Transverse colon (tissue), 4 donors: ENCODE results near the gene ABCC11. TPM values are rescaled to one million over a fixed set of nuclear protein-coding genes. Genes with fewer than 3 reads are reported as not detected.

Source experiments
- DNase-seq: peaks from one replicate; pipeline ENCODE4 v3.0.0-alpha.2; 2019
- H3K27ac ChIP-seq, 4 donors: fragments of 200-600 bp; sonication (generic); 2 replicates each; pipeline ENCODE4 v1.5.1; 2016 to 2018; ENCODE audit warnings: inconsistent platforms in 4 of 4
- H3K27me3 ChIP-seq: fragments of 200-600 bp; sonication (generic); 2 replicates; pipeline ENCODE4 v1.5.1; 2017; ENCODE audit warnings: inconsistent platforms
- H3K36me3 ChIP-seq, 4 donors: fragments of 200-600 bp; sonication (generic); 2 replicates each; pipeline ENCODE4 v1.5.1; 2017 to 2019; ENCODE audit warnings: inconsistent platforms in 4 of 4
- H3K4me1 ChIP-seq, 4 donors: fragments of 200-600 bp; sonication (generic); 2 replicates each; pipeline ENCODE4 v1.5.1; 2017 to 2020; ENCODE audit warnings: inconsistent platforms in 4 of 4
- H3K4me3 ChIP-seq, 4 donors: fragments of 200-600 bp; sonication (generic); 1 replicate in 1 of 4; 2 replicates in 3 of 4; pipeline versions ENCODE4 v1.5.1 to v1.6.1; 2017 to 2019; ENCODE audit warnings: inconsistent platforms in 4 of 4
- H3K9me3 ChIP-seq, 2 donors: fragments of 200-600 bp; sonication (generic); 2 replicates each; pipeline ENCODE4 v1.5.1; 2017 to 2019; ENCODE audit warnings: inconsistent platforms in 2 of 2
- EP300 ChIP-seq: sonication (generic); formaldehyde crosslinking; IDR thresholded peaks from one replicate; pipeline ENCODE4 v1.6.1; 2017; ENCODE audit warnings: antibody characterized with exemption, low read depth
- POLR2A ChIP-seq: fragments of 450-650 bp; IDR thresholded peaks from one replicate; pipeline ENCODE4 v1.6.1; 2016; ENCODE audit warnings: antibody characterized with exemption, mild to moderate bottlenecking, moderate library complexity
- POLR2AphosphoS5 ChIP-seq, 3 donors: sonication (generic); formaldehyde crosslinking; IDR thresholded peaks; one replicate each; pipeline ENCODE4 v1.6.1; 2016; ENCODE audit warnings: antibody characterized with exemption in 3 of 3
- WGBS, 2 donors: methylation state at CpG; one replicate each; pipeline ENCODE4 v1.1.5; 2018; ENCODE audit warnings: low coverage in 1 of 2; 5-methylcytosine and 5-hydroxymethylcytosine counted together
- in situ Hi-C, 4 donors: fragments of 200-750 bp; cut with MboI; loops; one replicate each; pipeline versions ENCODE4 v1.15.0 to v1.15.1; 2017; ENCODE audit warnings: low sequenced_read_pairs in 3 of 4, low pct_ligation_motif_present in 1 of 4, low pct_unique_long_range_greater_than_20kb in 1 of 4
- intact Hi-C: fragments of 100-400 bp; cut with DNase I; formaldehyde crosslinking; loops from one replicate; pipeline ENCODE4 v1.15.1; 2023; ENCODE audit warnings: low total_unique reads
- total RNA-seq, 4 donors: library from RNA; depleted of rRNA; stranded (reverse); fragments of >200 nt; gene quantifications; one replicate each; pipeline ENCODE4 v1.1.0, GENCODE V29; 2016
- TF ChIP-seq, protein P1 (sequence below), 5 experiments: fragments of 200-600 bp in 3 of 5; fragments of 450-650 bp in 2 of 5; sonication (generic) in 3 of 5; IDR thresholded peaks; 1 replicate in 2 of 5; 2 replicates in 3 of 5; pipeline ENCODE4 v1.5.1; 2016 to 2017; ENCODE audit warnings: antibody characterized with exemption in 5 of 5, inconsistent platforms in 3 of 5, mild to moderate bottlenecking in 2 of 5, moderate library complexity in 1 of 5

Gene ABCC11
- total RNA-seq, 4 donors from 2014 or later, result 0.16 to 10.7 (median 0.27) TPM; not detected in 1

DNA sequence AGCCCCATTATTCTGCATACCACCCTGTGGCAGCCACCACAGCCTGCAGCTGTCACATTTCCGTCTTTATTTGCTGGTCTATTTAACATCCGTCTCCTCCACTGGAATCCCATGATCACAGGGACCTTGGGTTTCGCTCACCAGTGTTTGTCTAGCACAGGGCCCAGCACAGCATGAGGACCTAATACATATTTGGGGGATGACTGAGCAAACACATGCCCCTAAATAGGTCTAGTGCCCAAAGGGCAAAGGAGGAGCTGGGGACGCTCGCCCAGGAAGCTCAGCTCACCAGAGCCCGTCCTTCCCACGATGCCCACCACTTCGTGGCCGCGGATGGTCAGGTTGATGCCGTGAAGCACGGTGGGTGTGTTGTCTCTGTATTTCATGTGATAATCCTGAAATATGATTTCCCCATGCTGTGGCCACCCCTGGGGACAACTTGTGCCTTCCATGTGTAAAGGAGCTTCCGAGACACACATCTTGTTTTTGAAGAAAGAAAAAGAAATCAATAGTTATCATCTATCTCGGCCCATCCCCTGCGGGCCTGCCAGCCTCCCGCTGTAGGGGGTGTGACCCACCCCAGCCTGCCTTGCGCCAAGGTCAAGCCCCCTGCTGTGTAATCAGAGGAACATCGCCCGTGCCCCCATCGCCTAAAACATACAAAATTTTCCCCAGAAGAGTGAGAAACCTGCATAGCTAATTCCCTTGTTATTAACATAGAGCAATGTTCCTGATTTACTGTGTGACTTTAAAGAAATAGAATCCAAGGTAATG, 70.5 kb downstream of the ABCC11 start:
- Histone ChIP-seq H3K27me3 (no peaks in the 10 kb centered on the region), H3K4me1 (no peaks in the 10 kb centered on the region), H3K4me3 (no peak overlapping the region), H3K9me3 (no peaks in the 10 kb centered on the region), H3K36me3 (no peaks in the 10 kb centered on the region), H3K27ac (no peak overlapping the region)
- 85% methylated on average over 20 of the region's 20 CpGs; no CpG with 5 or more reads in 1 of the 2 donors for WGBS, 2 donors
- DNase-seq, result no peak
- in situ Hi-C loops (no loop called here), intact Hi-C loops (no loop called here)
- no peak for TF ChIP-seq POLR2AphosphoS5 (IDR thresholded peaks at IDR 0.05)
- TF ChIP-seq POLR2A, result no peak
- TF ChIP-seq, protein P1, sequence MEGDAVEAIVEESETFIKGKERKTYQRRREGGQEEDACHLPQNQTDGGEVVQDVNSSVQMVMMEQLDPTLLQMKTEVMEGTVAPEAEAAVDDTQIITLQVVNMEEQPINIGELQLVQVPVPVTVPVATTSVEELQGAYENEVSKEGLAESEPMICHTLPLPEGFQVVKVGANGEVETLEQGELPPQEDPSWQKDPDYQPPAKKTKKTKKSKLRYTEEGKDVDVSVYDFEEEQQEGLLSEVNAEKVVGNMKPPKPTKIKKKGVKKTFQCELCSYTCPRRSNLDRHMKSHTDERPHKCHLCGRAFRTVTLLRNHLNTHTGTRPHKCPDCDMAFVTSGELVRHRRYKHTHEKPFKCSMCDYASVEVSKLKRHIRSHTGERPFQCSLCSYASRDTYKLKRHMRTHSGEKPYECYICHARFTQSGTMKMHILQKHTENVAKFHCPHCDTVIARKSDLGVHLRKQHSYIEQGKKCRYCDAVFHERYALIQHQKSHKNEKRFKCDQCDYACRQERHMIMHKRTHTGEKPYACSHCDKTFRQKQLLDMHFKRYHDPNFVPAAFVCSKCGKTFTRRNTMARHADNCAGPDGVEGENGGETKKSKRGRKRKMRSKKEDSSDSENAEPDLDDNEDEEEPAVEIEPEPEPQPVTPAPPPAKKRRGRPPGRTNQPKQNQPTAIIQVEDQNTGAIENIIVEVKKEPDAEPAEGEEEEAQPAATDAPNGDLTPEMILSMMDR (IDR thresholded peaks at IDR 0.05), result no peak
- no peak for TF ChIP-seq EP300

DNA sequence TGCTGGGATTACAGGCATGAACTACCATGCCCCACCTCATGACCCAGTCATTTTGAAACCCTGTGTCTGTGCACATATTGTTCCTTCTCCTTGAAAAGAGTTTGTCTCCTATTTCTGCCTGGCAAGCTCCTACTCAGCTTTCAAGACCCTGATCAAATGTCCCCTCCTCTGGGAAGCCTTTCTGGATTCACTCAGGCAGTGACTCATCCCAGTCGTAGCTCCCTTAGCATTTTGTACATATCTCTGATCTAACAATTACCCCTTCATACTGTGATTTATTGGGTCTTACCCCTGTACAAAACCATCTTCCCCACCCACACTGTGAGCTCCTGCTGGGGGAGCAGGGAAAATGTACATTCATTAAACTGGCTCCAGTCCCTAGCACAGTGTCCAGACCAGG, 73.5 kb downstream of the ABCC11 start:
- H3K36me3 ChIP-seq, result no peaks in the 10 kb centered on the region
- H3K9me3 ChIP-seq, result no peaks in the 10 kb centered on the region
- no peak overlapping the region for H3K4me3 ChIP-seq
- in situ Hi-C loops (loop anchor here (25.0 kb wide), 3 partner anchors 1037 to 1237 kb away; partner anchors contain the start of gene NETO2 (in 4 of the 4)), intact Hi-C loops (no loop called here)
- no peaks in the 10 kb centered on the region for H3K4me1 ChIP-seq
- no peak for DNase-seq
- no peak overlapping the region for H3K27ac ChIP-seq
- H3K27me3 ChIP-seq, result no peaks in the 10 kb centered on the region
- 54 to 80% methylated on average over 1 of the region's 1 CpG for WGBS, 2 donors
- TF ChIP-seq, protein P1 (IDR thresholded peaks at IDR 0.05), result no peak
- TF ChIP-seq POLR2AphosphoS5 (IDR thresholded peaks at IDR 0.05), result no peak
- no peak for TF ChIP-seq EP300
- TF ChIP-seq POLR2A, result no peak

DNA sequence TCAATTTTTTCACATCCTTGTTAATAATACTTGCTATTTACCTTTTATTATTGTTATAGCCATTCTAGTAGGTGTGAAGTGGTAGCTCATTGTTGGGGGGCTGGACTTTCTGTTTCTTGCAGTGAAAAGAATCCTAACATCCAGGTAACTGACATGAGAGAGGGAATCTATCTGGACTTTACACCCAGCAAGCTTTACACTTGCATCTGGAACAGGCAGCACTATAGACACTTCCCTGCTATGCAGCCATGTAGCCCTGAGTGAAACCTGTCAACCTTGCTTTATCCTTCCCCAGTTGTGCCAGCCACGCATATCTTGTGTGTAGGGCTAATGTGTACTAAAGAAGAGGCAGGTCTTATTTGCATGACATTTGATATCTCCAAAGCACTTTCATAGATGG, 74.7 kb downstream of the ABCC11 start:
- no peaks in the 10 kb centered on the region for H3K4me1 ChIP-seq
- TF ChIP-seq POLR2AphosphoS5 (IDR thresholded peaks at IDR 0.05) (no peak), EP300 (no peak), POLR2A (no peak)
- TF ChIP-seq, protein P1 (IDR thresholded peaks at IDR 0.05), result no peak
- in situ Hi-C loops (loop anchor here (25.0 kb wide), 3 partner anchors 1035 to 1235 kb away; partner anchors contain the start of gene NETO2 (in 4 of the 4)), intact Hi-C loops (no loop called here)
- no peaks in the 10 kb centered on the region for H3K9me3 ChIP-seq
- no peak overlapping the region for H3K27ac ChIP-seq
- 48% methylated on average over 1 of the region's 1 CpG; no CpG with 5 or more reads in 1 of the 2 donors for WGBS, 2 donors
- H3K4me3 ChIP-seq, result no peak overlapping the region
- H3K36me3 ChIP-seq, result no peaks in the 10 kb centered on the region
- H3K27me3 ChIP-seq, result no peaks in the 10 kb centered on the region
- no peak for DNase-seq

DNA sequence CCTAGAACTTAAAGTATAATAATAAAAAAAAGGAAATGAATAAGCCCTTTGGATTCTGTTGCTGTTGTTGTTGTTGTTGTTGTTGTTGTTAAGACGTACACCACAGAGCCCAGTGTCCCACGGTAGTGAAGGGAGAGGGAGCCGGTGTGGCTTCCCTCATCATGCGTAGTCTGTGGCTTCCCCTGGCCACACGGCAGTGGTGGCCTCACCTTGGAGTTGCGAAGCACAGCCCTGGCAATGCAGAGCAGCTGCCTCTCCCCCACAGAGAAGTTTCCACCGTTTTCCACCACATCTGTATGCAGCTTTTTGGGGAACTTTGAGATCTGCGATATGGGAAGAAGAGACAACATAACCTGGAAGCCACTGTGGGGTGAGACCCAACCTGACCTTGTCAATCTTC, 77.4 kb downstream of the ABCC11 start:
- Histone ChIP-seq H3K27me3 (no peaks in the 10 kb centered on the region), H3K4me3 (no peak overlapping the region), H3K9me3 (no peaks in the 10 kb centered on the region), H3K36me3 (no peaks in the 10 kb centered on the region), H3K4me1 (peaks cover 0 to 5% (median 1%) of the 10 kb centered on the region in 4 donors), H3K27ac (no peak overlapping the region)
- DNase-seq, result no peak
- 82% methylated on average over 8 of the region's 8 CpGs; no CpG with 5 or more reads in 1 of the 2 donors for WGBS, 2 donors
- intact Hi-C loops (no loop called here), in situ Hi-C loops (loop anchor here (10.0 to 25.0 kb wide), 5 partner anchors 1033 to 1233 kb away; partner anchors contain the start of gene NETO2 (in 4 of the 4))
- TF ChIP-seq POLR2A (no peak), POLR2AphosphoS5 (IDR thresholded peaks at IDR 0.05) (no peak)
